AG04450 (cell line): ENCODE data around the gene FZD1. TPM values are rescaled to one million over a fixed set of nuclear protein-coding genes. Genes with fewer than 3 reads are reported as not detected.

ENCODE experiments used
- CTCF ChIA-PET: fragments of 300-600, 350-600 bp; formaldehyde crosslinking; extraction: SDS; loops from one replicate; lab custom pipeline; 2022; ENCODE audit warnings: antibody characterized with exemption, inconsistent platforms; lab: Charles Lee
- POLR2A ChIA-PET: fragments of 350-600 bp; formaldehyde crosslinking; extraction: SDS; loops from one replicate; lab custom pipeline; 2021; ENCODE audit warnings: antibody characterized with exemption, inconsistent platforms; lab: Yijun Ruan, JAX
- DNase-seq: peaks from one replicate; pipeline ENCODE4 v3.0.0-alpha.2; 2011; ENCODE audit warnings: low read depth, low spot score
- H3K27ac ChIP-seq: one replicate; pipeline ENCODE4 v1.5.1; 2012; ENCODE audit warnings: low read depth, low read length, control low read depth
- H3K27me3 ChIP-seq: one replicate; pipeline ENCODE4 v1.6.0; 2012; ENCODE audit warnings: low read length; ENCODE audit not compliant: control insufficient read depth, insufficient read depth
- H3K4me3 ChIP-seq: 2 replicates; pipeline ENCODE4 v1.5.1; 2011; ENCODE audit warnings: mild to moderate bottlenecking, low read depth, low read length, control low read depth
- H3K9me3 ChIP-seq: 2 replicates; pipeline ENCODE4 v1.5.1; 2012; ENCODE audit warnings: low read length; ENCODE audit not compliant: control insufficient read depth, insufficient read depth
- polyA plus RNA-seq: library from polyadenylated mRNA; depleted of rRNA; stranded (reverse); fragments of >200 nt; gene quantifications from 2 replicates; pipeline ENCODE4 v1.2.3, GENCODE V29; 2011
- TF ChIP-seq, protein P1 (sequence below): IDR thresholded peaks from 2 replicates; pipeline ENCODE4 v1.5.1; 2011; ENCODE audit warnings: low read depth, low read length, control low read depth, inconsistent platforms

FZD1 gene
- polyA plus RNA-seq, 1 experiment = 9.6 TPM

DNA sequence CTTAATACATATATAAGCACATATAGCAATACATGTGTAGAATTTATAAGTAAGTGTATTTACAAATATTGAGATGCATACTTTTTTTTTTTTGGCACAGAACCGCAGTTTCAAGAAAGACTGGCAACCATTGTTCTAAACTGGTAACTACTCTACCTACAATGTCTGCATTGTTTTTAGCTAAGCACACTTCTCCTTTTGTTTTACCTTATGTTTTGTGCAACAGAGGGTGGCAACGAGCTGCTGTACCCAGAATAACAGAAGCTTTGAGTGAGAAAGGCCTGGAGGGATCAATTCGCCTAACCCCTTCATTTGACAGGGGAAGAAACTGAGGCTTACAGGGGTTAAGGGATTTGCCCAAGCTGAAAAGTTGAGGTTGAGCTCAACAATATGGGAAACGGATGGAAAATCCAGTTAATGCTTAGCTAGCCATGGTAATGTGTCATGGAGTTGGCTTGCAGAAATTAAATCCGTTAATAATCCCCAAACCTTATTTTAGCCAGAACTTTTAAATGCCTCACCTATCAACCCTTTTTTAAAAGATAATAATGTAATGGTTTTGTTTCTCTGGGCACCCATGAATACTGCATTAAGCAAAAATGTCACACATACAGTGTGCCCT lies 25.5 kb downstream of the FZD1 start:
- H3K4me3 ChIP-seq = no peak overlapping the region
- TF ChIP-seq, protein P1, sequence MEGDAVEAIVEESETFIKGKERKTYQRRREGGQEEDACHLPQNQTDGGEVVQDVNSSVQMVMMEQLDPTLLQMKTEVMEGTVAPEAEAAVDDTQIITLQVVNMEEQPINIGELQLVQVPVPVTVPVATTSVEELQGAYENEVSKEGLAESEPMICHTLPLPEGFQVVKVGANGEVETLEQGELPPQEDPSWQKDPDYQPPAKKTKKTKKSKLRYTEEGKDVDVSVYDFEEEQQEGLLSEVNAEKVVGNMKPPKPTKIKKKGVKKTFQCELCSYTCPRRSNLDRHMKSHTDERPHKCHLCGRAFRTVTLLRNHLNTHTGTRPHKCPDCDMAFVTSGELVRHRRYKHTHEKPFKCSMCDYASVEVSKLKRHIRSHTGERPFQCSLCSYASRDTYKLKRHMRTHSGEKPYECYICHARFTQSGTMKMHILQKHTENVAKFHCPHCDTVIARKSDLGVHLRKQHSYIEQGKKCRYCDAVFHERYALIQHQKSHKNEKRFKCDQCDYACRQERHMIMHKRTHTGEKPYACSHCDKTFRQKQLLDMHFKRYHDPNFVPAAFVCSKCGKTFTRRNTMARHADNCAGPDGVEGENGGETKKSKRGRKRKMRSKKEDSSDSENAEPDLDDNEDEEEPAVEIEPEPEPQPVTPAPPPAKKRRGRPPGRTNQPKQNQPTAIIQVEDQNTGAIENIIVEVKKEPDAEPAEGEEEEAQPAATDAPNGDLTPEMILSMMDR = no peak
- POLR2A ChIA-PET = no interaction called here
- no peak overlapping the region for H3K27ac ChIP-seq
- peaks cover 18% of the 10 kb centered on the region for H3K27me3 ChIP-seq
- CTCF ChIA-PET = interaction anchor here (1.2 kb wide), 1 partner anchor 12 kb away, joined by 3 read pairs; no protein-coding TSS in a partner anchor
- no peaks in the 10 kb centered on the region for H3K9me3 ChIP-seq
- DNase-seq = no peak

GRCh38 chr7:91291302-91291701 lies 27.1 kb downstream of the FZD1 start:
- Histone ChIP-seq H3K27ac (no peak overlapping the region), H3K4me3 (no peak overlapping the region), H3K9me3 (no peaks in the 10 kb centered on the region), H3K27me3 (peaks cover 21% of the 10 kb centered on the region)
- no peak for DNase-seq
- ChIA-PET POLR2A (no interaction called here), CTCF (no interaction called here)
- TF ChIP-seq, protein P1 = no peak

DNA sequence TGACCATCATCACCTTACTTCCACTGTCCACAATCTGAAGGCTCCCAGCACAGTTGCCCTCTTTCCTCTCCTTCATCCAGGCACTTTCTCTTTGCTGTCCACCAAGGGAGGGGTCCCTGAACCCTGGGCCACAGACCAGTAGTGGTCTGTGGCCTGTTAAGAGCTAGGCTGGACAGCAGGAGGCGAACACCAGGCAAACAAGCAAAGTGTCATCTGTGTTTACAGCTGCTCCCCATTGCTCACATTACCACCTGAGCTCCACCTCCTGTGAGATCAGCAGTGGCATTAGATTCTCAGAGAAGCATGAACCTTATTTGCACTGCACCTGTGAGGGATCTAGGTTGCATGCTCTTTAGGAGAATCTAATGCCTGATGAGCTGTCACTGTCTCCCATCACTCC lies 27.7 kb downstream of the FZD1 start:
- ChIA-PET POLR2A (no interaction called here), CTCF (no interaction called here)
- DNase-seq = no peak
- no peaks in the 10 kb centered on the region for H3K9me3 ChIP-seq
- no peak overlapping the region for H3K4me3 ChIP-seq
- H3K27ac ChIP-seq = no peak overlapping the region
- peaks cover 21% of the 10 kb centered on the region for H3K27me3 ChIP-seq
- TF ChIP-seq, protein P1 = no peak

- no peak overlapping the region for H3K4me3 ChIP-seq
- H3K27ac ChIP-seq = no peak overlapping the region
- TF ChIP-seq, protein P1 = no peak
- ChIA-PET POLR2A (no interaction called here), CTCF (no interaction called here)
- peaks cover 21% of the 10 kb centered on the region for H3K27me3 ChIP-seq
- no peak for DNase-seq
- no peaks in the 10 kb centered on the region for H3K9me3 ChIP-seq
Measured at GRCh38 chr7:91292506-91292905, 28.3 kb downstream of the FZD1 start.

GRCh38 chr7:91293136-91293535 lies 28.9 kb downstream of the FZD1 start:
- Histone ChIP-seq H3K27me3 (peaks cover 21% of the 10 kb centered on the region), H3K27ac (no peak overlapping the region), H3K9me3 (no peaks in the 10 kb centered on the region), H3K4me3 (no peak overlapping the region)
- ChIA-PET CTCF (no interaction called here), POLR2A (no interaction called here)
- no peak for DNase-seq
- TF ChIP-seq, protein P1 = no peak
